Measurements from ENCODE around the gene CDR2L. TPM values are rescaled to one million over a fixed set of nuclear protein-coding genes. Genes with fewer than 3 reads are reported as not detected.
"Not testable (repeated sequence)": the region's sequence is repeated elsewhere in the genome, so short reads cannot be mapped to it uniquely, and the experiment has no call there.

The CDR2L gene
- total RNA-seq, 8 experiments from 2014 or later = 8.1 to 18.0 (median 13.6) TPM

GRCh38 chr17:75010683-75011400, 23.4 kb downstream of the CDR2L start:
- in situ Hi-C loops (cut with MboI; ENCODE audit: low pct_unique_long_range_greater_than_20kb in 2 of 9, low sequenced_read_pairs in 9 of 9, unreplicated experiment in 9 of 9) = no loop called here
- Histone ChIP-seq H3K4me3 (no peak overlapping the region), H3K4me1 (replicated peaks in 1 of 2) (peaks cover 17 to 25% of the 10 kb centered on the region in 2 donors), H3K27ac (no peak overlapping the region)
- peak in 6 of 8 experiments; percentile 1 to 27 (median 19) for ATAC-seq (replicated peaks in 6 of 8)
- WGBS, 10 experiments = 53 to 100% (median 83%) methylated on average over 1 to 4 of the region's 8 CpGs; no CpG with 5 or more reads in 3 of the 10 experiments

GRCh38 chr17:75011401-75012095, 24.1 kb downstream of the CDR2L start:
- H3K27ac ChIP-seq = peak overlapping the region; percentile 97
- peak in 3 of 8 experiments; percentile 25 to 40 (median 36) for ATAC-seq (replicated peaks in 6 of 8)
- in situ Hi-C loops (cut with MboI; ENCODE audit: low pct_unique_long_range_greater_than_20kb in 2 of 9, low sequenced_read_pairs in 9 of 9, unreplicated experiment in 9 of 9) = no loop called here
- H3K4me3 ChIP-seq = peak overlapping the region; percentile 56 to 73 (median 66)
- WGBS, 10 experiments = 5 to 100% (median 88%) methylated on average over 1 to 12 of the region's 13 CpGs
- H3K4me1 ChIP-seq (replicated peaks in 1 of 2) = peaks cover 17 to 25% of the 10 kb centered on the region in 2 donors

- H3K4me3 ChIP-seq = peak overlapping the region; percentile 56 to 73 (median 66)
- in situ Hi-C loops (cut with MboI; ENCODE audit: low pct_unique_long_range_greater_than_20kb in 2 of 9, low sequenced_read_pairs in 9 of 9, unreplicated experiment in 9 of 9) = no loop called here
- WGBS, 10 experiments = 0 to 35% (median 19%) methylated on average over 1 to 5 of the region's 5 CpGs; no CpG with 5 or more reads in 6 of the 10 experiments
- no peak for ATAC-seq (replicated peaks in 6 of 8)
- H3K4me1 ChIP-seq (replicated peaks in 1 of 2) = peaks cover 17 to 25% of the 10 kb centered on the region in 2 donors
- H3K27ac ChIP-seq = peak overlapping the region; percentile 97
These were observed 24.6 kb downstream of the CDR2L start for GRCh38 chr17:75012096-75012345.

- in situ Hi-C loops (cut with MboI; ENCODE audit: low pct_unique_long_range_greater_than_20kb in 2 of 9, low sequenced_read_pairs in 9 of 9, unreplicated experiment in 9 of 9) = no loop called here
- WGBS, 10 experiments = 0 to 20% (median 0%) methylated on average over 1 to 11 of the region's 63 CpGs; no CpG with 5 or more reads in 5 of the 10 experiments
- ATAC-seq (replicated peaks in 6 of 8) = peak; percentile 88 to 92 (median 90)
- peaks cover 17 to 25% of the 10 kb centered on the region in 2 donors for H3K4me1 ChIP-seq (replicated peaks in 1 of 2)
- peak within 1 kb of the TSS; percentile 97 for H3K27ac ChIP-seq
- H3K4me3 ChIP-seq = peak within 1 kb of the TSS; percentile 56 to 73 (median 66)
These were observed 25.1 kb downstream of the CDR2L start, which contains the start of gene MRPL58 for GRCh38 chr17:75012346-75013091. Gene MRPL58, plus strand, starts transcription at chr17:75012670. Its CDS starts 17 bp downstream, at chr17:75012687.

GRCh38 chr17:75013092-75013559, 25.7 kb downstream of the CDR2L start:
- peak overlapping the region; percentile 97 for H3K27ac ChIP-seq
- peak overlapping the region; percentile 56 to 73 (median 66) for H3K4me3 ChIP-seq
- in situ Hi-C loops (cut with MboI; ENCODE audit: low pct_unique_long_range_greater_than_20kb in 2 of 9, low sequenced_read_pairs in 9 of 9, unreplicated experiment in 9 of 9) = no loop called here
- WGBS, 10 experiments = 0 to 4% (median 0%) methylated on average over 1 to 6 of the region's 10 CpGs; no CpG with 5 or more reads in 4 of the 10 experiments
- peak in 3 of 8 experiments; percentile 1 to 4 (median 2) for ATAC-seq (replicated peaks in 6 of 8)
- peaks cover 17 to 25% of the 10 kb centered on the region in 2 donors for H3K4me1 ChIP-seq (replicated peaks in 1 of 2)

- no peak overlapping the region for H3K27ac ChIP-seq
- in situ Hi-C loops (cut with MboI; ENCODE audit: low pct_unique_long_range_greater_than_20kb in 2 of 9, low sequenced_read_pairs in 9 of 9, unreplicated experiment in 9 of 9) = no loop called here
- 0 to 100% (median 100%) methylated on average over 1 to 4 of the region's 5 CpGs; no CpG with 5 or more reads in 5 of the 10 experiments for WGBS, 10 experiments
- no peak for ATAC-seq (replicated peaks in 6 of 8)
- H3K4me3 ChIP-seq = no peak overlapping the region
- H3K4me1 ChIP-seq (replicated peaks in 1 of 2) = peaks cover 3 to 5% of the 10 kb centered on the region in 2 donors
These were observed 31.7 kb downstream of the CDR2L start for GRCh38 chr17:75019146-75019545.

GRCh38 chr17:75019710-75020109, 32.3 kb downstream of the CDR2L start:
- in situ Hi-C loops (cut with MboI; ENCODE audit: low pct_unique_long_range_greater_than_20kb in 2 of 9, low sequenced_read_pairs in 9 of 9, unreplicated experiment in 9 of 9) = no loop called here
- no peak for ATAC-seq (replicated peaks in 6 of 8)
- Histone ChIP-seq H3K4me1 (replicated peaks in 1 of 2) (no peaks in the 10 kb centered on the region), H3K27ac (no peak overlapping the region), H3K4me3 (no peak overlapping the region)
- WGBS, 10 experiments = 75 to 100% (median 100%) methylated on average over 1 to 3 of the region's 3 CpGs; no CpG with 5 or more reads in 3 of the 10 experiments

- H3K4me3 ChIP-seq = no peak overlapping the region
- no peak for ATAC-seq (replicated peaks in 6 of 8)
- no peak overlapping the region for H3K27ac ChIP-seq
- 78 to 100% (median 91%) methylated on average over 4 to 18 of the region's 19 CpGs for WGBS, 10 experiments
- H3K4me1 ChIP-seq (replicated peaks in 1 of 2) = no peaks in the 10 kb centered on the region
- in situ Hi-C loops (cut with MboI; ENCODE audit: low pct_unique_long_range_greater_than_20kb in 2 of 9, low sequenced_read_pairs in 9 of 9, unreplicated experiment in 9 of 9) = no loop called here
These were observed 33.1 kb downstream of the CDR2L start for GRCh38 chr17:75020331-75021110.

GRCh38 chr17:75024686-75025397, 37.4 kb downstream of the CDR2L start:
- 80 to 100% (median 89%) methylated on average over 1 to 8 of the region's 10 CpGs; no CpG with 5 or more reads in 4 of the 10 experiments for WGBS, 10 experiments
- Histone ChIP-seq H3K4me3 (no peak overlapping the region), H3K4me1 (replicated peaks in 1 of 2) (no peaks in the 10 kb centered on the region), H3K27ac (no peak overlapping the region)
- ATAC-seq (replicated peaks in 6 of 8) = no peak
- in situ Hi-C loops (cut with MboI; ENCODE audit: low pct_unique_long_range_greater_than_20kb in 2 of 9, low sequenced_read_pairs in 9 of 9, unreplicated experiment in 9 of 9) = no loop called here

GRCh38 chr17:75025398-75025734, 37.9 kb downstream of the CDR2L start:
- in situ Hi-C loops (cut with MboI; ENCODE audit: low pct_unique_long_range_greater_than_20kb in 2 of 9, low sequenced_read_pairs in 9 of 9, unreplicated experiment in 9 of 9); ATAC-seq (replicated peaks in 6 of 8); H3K4me1 ChIP-seq (replicated peaks in 1 of 2); H3K27ac ChIP-seq; H3K4me3 ChIP-seq: not testable (repeated sequence)
- WGBS, 10 experiments = 80 to 100% (median 93%) methylated on average over 1 to 4 of the region's 9 CpGs; no CpG with 5 or more reads in 3 of the 10 experiments

- 69 to 100% (median 73%) methylated on average over 2 of the region's 2 CpGs; no CpG with 5 or more reads in 5 of the 10 experiments for WGBS, 10 experiments
- in situ Hi-C loops (cut with MboI; ENCODE audit: low pct_unique_long_range_greater_than_20kb in 2 of 9, low sequenced_read_pairs in 9 of 9, unreplicated experiment in 9 of 9) = not testable (repeated sequence)
These were observed 39.2 kb downstream of the CDR2L start for GRCh38 chr17:75026650-75027049.

GRCh38 chr17:75030161-75030560, 42.7 kb downstream of the CDR2L start:
- WGBS, 10 experiments = 58 to 100% (median 88%) methylated on average over 2 to 5 of the region's 8 CpGs
- peaks cover 3% of the 10 kb centered on the region in 2 donors for H3K4me1 ChIP-seq (replicated peaks in 1 of 2)
- H3K4me3 ChIP-seq = no peak overlapping the region
- no peak for ATAC-seq (replicated peaks in 6 of 8)
- H3K27ac ChIP-seq = no peak overlapping the region
- in situ Hi-C loops (cut with MboI; ENCODE audit: low pct_unique_long_range_greater_than_20kb in 2 of 9, low sequenced_read_pairs in 9 of 9, unreplicated experiment in 9 of 9) = no loop called here

More at GRCh38 chr17:75026650-75027049, 39.2 kb downstream of the CDR2L start:
- H3K4me1 ChIP-seq (replicated peaks in 1 of 2); ATAC-seq (replicated peaks in 6 of 8); H3K27ac ChIP-seq; H3K4me3 ChIP-seq: not testable (repeated sequence)
